Limb (tissue), 2 donors: Measurements from ENCODE around the gene SESTD1.
"Not testable (repeated sequence)": the region's sequence is repeated elsewhere in the genome, so short reads cannot be mapped to it uniquely, and the experiment has no call there.

Experiments
- DNase-seq, 2 donors: peaks; one replicate each; pipeline ENCODE4 v3.0.0-alpha.2; 2016; ENCODE audit errors: extremely low spot score in 2 of 2

SESTD1 gene

DNA sequence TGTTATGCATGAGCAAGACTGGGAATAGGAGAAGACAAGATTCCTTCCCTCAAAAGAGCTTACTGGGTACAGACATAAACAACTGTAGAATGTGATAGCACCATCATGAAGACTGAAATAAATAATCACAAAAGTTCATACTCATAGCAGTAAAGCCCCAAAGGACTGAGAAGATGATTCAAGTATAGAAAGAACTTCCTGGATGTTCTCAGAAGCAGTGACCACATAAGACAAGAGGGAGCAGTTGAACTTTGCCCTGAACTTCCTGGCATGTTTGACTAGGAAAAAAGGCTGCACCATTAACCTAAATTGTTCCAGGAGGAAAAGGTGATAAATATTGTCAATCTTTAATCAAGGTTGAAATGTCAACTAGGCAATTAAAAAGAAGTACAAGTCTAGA lies 156.9 kb downstream of the SESTD1 start:
- DNase-seq = no peak

DNA sequence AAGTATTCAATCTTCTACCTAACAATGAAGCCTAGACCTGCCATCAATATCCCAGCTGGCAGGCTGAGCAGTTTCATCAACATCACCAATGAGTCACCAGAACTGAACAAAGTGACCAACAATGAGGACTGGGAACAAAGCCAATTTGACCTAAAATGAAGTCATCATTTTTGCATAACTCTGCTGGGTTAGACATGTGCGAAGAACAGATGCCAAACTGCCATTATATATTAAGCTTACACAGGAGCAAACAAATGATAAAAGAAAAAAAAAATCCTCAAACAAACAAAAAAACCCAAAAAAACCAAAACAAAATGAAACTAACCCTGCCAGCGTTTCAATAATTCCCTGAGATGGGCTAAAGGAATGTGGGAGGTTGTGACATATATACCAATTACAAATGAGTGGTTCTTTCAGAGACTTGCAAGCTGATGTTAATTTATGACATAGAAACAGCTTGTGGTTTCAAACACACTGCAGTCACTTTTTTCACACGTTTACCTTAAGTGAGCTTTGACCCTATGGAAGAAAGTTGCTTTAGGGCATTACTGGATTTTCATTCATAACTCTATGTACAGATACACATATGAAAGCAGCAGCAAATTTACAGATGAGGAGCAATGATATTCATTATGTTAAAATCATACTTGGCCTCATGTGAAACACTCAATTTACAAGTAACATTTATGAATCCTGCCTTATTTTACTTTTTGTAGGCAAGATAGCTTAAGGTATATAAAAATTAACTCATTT lies 157.8 kb downstream of the SESTD1 start:
- DNase-seq = no peak

DNA sequence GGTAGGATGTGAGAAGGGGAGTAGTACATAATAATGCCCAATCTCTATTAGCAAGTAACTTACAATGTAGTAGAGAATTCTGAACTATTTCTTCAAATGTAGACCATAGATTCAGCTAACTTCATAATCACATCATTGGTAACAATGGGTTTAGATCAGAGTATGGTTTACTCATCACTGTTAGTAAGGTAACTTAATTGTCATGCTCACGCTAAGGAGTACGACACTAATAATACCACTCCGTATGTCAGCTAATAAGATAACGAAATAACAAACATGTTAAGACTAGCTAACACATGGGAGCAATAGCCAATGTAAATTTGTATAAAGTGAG lies 158.3 kb downstream of the SESTD1 start:
- DNase-seq = no peak

DNA sequence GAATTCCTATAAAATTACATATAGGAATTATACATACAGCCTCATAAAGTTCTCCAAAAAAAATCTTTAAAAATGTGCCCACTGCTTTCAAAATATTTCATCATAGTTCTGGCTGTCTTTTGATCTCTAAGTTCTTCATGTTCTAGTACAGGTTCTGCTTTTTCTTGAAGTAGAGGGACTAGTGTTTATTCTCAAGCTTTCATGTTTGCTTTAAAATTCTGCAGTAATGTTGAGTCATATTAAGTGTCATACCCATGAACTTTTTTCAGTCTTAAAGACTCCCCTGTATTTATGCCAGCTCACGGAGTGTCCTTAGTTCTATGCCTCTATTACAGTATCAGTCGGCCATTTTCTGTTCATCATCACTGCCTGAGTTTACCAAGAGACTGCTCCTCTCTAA lies 159.9 kb downstream of the SESTD1 start:
- no peak for DNase-seq

DNA sequence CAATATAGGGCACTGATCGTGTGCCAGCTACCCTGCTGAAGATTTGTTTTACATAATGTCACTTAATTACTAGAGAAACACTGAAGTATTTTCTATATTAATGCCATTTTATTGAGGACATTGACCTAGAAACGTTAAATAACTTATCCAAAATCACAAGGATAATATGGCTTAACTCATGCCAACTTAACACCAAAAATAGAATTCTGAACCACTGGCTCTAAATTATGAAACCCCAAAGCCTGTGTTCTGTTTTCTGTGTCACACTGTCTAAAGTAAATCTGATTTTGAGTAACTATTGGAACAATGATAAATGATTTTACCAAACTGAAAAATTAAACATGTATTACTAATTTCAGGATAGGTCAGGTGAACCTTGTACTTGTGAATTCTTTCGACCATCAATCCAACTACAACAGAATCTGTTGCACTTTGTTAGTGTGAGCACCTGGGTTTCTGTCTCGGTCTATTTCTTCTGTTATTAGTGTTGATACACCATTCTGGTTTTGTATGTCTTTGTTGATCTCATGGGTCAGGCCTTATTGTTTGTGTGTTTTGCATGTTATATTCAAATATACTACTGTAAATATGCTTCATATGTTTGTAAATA lies 166.4 kb downstream of the SESTD1 start:
- DNase-seq = no peak

DNA sequence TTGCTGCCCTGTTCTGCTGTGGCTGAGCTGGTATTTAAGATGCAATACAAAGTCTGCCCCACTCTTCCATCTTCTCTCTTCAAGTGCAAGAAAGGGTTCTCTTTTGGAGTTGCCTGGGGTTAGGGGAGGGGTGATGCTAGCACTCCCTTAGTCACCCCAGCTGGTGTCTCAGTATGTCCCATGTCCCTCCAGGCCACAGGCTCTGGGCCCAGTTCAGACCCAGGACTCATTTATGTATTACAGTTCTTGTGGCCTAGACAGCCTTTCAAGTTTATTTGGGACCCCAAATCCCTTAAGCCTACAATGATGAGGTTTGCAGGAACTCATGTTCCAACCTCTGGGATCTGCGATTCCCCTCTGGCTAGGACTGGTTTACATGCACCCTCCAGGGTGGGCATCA lies 167.5 kb downstream of the SESTD1 start:
- DNase-seq = no peak

DNA sequence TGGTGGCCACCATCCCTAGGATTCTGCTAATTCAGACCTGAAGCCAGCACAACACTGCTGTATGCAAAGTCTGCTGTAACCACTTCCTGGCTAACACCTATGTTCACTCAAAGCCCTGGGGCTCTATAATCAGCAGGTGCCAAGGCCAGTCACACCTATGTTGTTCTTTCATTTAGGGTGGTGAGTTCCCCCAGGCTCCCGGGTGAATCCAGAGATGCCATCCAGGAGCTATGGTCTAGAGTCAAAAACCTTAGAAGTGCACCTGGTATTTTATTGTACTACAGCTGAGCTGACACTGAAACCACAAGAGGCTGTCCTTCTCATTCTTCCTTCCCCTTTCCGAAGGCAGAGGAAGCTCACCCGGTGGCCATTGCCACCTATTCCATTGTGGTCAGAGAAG lies 168.5 kb downstream of the SESTD1 start:
- DNase-seq = no peak

DNA sequence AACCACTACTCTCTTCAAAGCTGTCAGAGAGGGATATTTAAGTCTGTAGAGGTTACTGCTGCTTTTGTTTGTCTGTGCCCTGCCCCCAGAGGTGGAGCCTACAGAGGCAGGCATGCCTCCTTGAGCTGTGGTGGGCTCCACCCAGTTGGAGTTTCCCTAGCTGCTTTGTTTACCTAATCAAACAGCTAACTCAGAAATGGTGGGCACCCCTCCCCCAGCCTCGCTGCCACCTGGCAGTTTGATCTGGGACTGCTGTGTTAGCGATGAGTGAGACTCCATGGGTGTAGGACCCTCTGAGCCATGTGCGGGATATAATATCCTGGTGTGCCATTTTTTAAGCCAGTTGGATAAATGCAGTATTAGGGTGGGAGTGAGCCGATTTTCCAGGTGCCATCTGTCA lies 171.7 kb downstream of the SESTD1 start:
- not testable (repeated sequence) for DNase-seq

DNA sequence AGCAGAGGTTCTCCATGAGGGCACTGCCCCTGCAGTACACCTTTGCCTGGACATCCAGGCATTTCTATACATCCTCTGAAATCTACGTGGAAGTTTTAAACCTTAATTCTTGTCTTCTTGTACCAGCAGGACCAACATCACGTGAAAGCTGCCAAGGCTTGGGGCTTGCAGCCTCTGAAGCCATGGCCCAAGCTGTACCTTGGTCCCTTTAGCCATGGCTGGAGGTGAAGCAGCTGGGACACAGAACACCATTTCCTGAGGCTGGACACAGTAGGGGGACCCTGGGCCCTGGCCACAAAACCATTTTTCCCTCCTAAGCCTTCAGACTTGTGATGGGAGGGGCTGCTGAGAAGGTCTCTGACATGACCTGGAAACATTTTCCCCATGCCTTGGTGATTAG lies 181.9 kb downstream of the SESTD1 start:
- DNase-seq = no peak

DNA sequence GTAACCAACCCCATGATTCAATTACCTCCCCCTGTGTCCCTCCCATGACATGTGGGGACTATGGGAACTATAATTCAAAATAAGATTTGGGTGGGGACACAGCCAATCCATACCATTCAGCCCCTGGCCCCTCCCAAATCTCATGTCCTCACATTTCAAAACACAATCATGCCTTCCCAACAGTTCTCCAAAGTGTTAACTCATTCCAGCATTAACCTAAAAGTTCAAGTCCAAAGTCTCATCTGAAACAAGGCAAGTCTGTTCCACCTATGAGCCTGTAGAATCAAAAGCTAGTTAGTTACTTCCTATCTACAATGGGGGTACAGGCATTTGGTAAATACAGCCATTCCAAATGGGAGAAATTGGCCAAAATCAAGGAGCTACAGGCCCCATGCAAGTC lies 182.7 kb downstream of the SESTD1 start:
- no peak for DNase-seq

DNA sequence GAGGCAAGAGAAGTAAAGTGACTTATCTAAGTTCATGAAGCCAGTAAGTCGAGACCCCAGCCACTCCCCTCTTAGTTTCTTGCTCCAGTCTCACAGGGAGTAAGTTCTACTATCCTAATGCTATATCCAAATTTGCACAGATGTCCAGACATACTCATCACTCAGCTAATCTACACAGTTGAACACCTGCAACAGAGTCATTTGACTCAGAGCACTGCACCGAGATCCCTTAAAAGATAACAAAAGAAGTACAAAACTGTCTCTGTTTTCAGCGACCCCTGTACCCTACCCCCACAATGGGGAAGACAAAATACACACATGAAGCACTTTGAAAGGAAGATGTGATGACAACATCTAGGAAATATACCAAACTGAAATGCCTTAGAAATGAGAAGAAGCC lies 192.1 kb downstream of the SESTD1 start:
- no peak for DNase-seq

DNA sequence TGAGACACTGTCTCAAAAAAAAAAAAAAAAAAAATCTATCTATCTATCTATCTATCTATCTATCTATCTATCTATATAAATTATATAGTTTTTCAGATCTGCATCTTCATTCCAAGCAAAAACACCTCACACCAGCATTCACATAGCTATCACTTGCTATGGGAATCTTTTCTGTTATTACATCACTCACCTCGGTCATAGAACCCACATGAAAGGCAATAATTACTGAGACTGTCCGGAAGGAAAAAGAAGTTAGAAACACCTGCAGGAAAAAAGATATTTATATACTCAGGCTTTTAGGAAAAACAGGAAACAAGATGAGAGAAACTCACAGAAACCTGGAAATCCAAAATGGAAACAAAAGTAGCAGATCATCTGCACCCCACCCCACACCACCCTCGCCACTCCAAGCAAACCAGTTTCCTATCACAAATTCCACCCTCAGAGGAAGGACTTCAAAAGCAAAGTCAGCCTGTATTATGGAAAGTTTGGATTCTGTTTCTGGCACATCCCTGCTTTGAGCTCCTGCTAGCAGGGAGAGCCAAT lies 192.7 kb downstream of the SESTD1 start:
- DNase-seq = no peak

DNA sequence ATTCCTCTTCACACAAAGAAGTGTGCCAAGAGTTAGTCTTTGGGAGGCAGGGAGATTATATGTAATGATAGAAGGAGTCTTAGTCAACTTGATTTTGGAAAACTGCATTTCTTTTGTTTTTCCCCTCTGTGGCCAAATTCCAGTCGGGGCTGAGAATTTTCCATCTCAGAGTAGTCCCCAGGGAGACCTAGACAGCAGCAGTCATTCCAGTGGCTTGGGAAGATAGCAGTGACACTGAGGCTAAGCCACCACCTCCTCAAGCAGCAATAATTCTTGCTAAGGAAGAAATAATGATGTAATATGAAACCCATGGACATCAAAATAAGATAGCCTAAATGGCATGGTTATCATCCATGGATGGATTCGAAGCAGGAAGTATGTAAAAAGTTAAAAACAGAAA lies 193.7 kb downstream of the SESTD1 start:
- DNase-seq = no peak

DNA sequence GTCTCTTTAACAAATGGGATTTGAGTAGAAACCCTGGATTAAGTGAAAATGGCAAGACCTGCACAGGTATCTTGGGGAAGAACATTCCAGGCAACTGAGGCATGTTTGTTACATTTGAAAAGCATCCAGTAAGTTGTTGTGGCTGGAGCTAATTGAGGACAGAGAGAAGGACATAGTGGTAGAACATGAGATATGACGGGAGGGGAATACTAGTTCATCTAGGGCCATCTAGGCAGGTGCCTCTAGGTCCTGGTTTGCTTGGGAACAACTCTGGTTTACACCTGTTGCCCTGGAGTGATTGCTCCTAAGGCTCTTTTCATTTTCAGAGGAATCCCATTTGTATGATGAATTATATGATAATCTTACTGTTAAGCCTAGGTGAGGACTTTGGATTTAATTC lies 194.9 kb downstream of the SESTD1 start:
- DNase-seq = no peak

DNA sequence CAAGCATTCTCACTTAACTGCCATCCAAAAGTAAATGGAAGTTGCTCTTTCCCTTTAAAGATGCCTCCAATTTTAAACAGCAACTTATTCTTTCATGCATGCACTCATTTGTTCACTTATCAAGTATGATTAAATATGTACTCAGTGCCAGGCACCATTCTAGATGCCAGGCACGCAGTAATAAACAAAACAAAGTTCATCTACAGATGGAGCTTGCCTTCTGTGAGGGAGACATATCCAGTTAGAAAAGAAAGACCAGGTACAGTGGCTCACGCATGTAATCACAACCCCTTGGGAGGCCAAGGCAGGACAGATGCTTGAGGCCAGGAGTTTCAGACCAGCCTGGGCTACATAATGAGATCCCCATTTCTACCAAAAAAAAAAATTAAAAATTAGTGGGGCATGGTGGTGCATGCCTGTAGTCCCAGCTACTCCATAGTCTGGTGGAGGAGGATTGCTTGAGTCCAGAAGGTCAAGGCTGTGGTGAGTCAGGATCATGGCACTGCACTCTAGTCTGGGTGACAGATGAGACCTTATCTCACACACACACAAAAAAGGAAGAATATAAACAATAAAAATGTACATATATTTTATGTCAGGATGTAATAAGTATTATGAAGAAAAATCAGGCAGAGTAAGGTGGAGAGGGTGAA lies 195.5 kb downstream of the SESTD1 start:
- no peak for DNase-seq

DNA sequence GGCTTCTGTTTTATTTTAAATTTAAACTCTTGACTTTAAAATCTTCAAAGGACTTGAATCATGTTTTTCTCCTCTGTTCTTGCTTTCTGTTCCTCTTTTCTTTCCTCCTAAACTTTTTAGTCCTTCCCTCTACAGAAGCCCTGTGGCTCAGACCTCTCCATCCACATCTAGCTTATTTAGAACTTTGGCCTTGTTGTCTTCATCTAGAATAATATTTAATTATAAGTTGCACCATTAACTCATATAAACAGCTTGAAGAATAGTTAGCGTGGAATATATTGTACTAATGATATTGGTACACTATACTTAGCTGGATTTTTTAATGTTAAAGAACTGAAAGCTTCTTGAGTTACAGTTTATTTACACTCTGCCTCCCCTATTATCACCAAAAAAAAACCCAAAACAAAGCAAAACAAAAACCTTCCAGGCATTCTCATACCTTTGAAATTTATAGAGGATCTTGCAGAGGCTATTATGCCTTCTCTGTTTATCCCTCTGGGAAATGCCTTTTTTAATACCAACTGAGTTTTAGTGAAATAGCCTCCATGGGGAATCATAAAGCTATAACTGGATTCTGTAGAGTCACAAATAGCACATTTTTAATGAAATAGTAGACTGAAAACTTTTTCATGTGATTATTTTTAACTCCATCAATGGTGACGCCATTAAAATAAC lies 205.5 kb downstream of the SESTD1 start:
- DNase-seq = no peak

DNA sequence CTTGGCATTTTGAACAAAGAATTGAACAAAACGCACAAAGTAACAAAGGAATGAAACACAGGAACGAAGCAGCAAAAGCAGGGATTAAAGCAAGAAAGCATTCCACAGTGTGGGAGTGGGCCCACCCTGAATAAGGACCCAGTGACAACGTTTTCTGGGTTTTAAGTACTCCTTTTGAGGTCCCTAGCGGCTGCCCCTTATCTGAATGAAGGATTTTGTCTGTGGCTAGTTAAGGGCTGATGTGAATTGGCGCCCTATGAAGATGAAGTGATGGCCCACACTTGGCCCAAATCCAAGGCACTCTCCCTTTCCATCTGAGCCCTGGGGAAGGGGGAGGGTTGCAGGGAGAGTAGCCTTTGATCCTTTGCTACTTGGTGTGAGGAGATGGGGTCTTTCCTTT lies 206.9 kb downstream of the SESTD1 start:
- no peak for DNase-seq

DNA sequence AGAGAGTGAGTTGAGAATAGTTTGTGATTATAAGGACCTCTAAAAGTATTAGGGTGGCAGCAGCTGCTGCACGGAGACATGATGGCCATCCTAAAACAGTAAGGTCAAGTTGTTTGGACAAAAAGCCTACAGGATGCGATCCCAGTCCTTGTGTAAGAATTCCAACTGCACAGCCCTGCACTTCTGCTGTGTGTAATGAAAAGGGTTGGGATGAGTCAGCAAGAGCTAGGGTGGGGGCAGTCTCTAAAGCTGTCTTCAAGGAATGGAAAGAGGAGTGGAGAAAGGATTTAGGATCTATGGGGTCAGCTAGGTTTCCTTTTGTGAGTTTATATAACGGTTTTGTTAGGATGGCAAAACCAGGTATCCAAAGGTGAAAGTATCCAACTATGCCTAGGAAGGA lies 211.1 kb downstream of the SESTD1 start:
- not testable (repeated sequence) for DNase-seq
